ENCODE measurements around the gene ZNF407. TPM values are rescaled to one million over a fixed set of nuclear protein-coding genes. Genes with fewer than 3 reads are reported as not detected.

ZNF407 gene
- polyA plus RNA-seq, 1 experiment = 5.8 TPM

- H3K9me3 ChIP-seq (ENCODE audit: control insufficient read depth, insufficient read depth, low read length) = peaks cover 2% of the 10 kb centered on the region; the same call in 1 of the 2 replicates
- no peaks in the 10 kb centered on the region for H3K27me3 ChIP-seq (ENCODE audit: control insufficient read depth, insufficient read depth, low read length)
- DNase-seq (ENCODE audit: low read depth, low spot score) = no peak
- CTCF ChIA-PET = interaction anchor here (0.6 kb wide), 1 partner anchor 44 kb away, joined by 3 read pairs; no protein-coding TSS in a partner anchor
- TF ChIP-seq CTCF (IDR thresholded peaks at IDR 0.05; ENCODE audit: low read depth, low read length) = no peak
- POLR2A ChIA-PET = no interaction called here
- H3K27ac ChIP-seq (ENCODE audit: low read depth, low read length) = no peak overlapping the region
- no peak overlapping the region for H3K4me3 ChIP-seq (ENCODE audit: low read depth, low read length)
Observed at GRCh38 chr18:74595431-74595830, 2.2 kb upstream of the ZNF407 start.

- POLR2A ChIA-PET = interaction anchor here (1.3 kb wide), 1 partner anchor 13 kb away, joined by 4 read pairs; no protein-coding TSS in a partner anchor
Observed at GRCh38 chr18:74597034-74597661, 522 bp upstream of the ZNF407 start.

GRCh38 chr18:74598350-74599001, 806 bp downstream of the ZNF407 start:
- CTCF ChIA-PET = interaction anchor here (1.0 kb wide), 1 partner anchor 54 kb away, joined by 3 read pairs; no protein-coding TSS in a partner anchor
- no peaks in the 10 kb centered on the region for H3K27me3 ChIP-seq (ENCODE audit: control insufficient read depth, insufficient read depth, low read length)
- H3K4me3 ChIP-seq (ENCODE audit: low read depth, low read length) = peak overlapping the region; percentile 91
- H3K27ac ChIP-seq (ENCODE audit: low read depth, low read length) = peak overlapping the region; percentile 73
- POLR2A ChIA-PET = interaction anchor here (0.6 to 1.3 kb wide), 2 partner anchors 11 to 31 kb away, joined by 4 to 8 read pairs; no protein-coding TSS in a partner anchor
- no peak for DNase-seq (ENCODE audit: low read depth, low spot score)
- TF ChIP-seq CTCF (IDR thresholded peaks at IDR 0.05; ENCODE audit: low read depth, low read length) = peak; percentile 26; the same call in 1 of the 2 replicates
- peaks cover 2% of the 10 kb centered on the region; the same call in 1 of the 2 replicates for H3K9me3 ChIP-seq (ENCODE audit: control insufficient read depth, insufficient read depth, low read length)

More at GRCh38 chr18:74597034-74597661, 522 bp upstream of the ZNF407 start:
- peak overlapping the region; percentile 91 for H3K4me3 ChIP-seq (ENCODE audit: low read depth, low read length)
- peaks cover 2% of the 10 kb centered on the region; the same call in 1 of the 2 replicates for H3K9me3 ChIP-seq (ENCODE audit: control insufficient read depth, insufficient read depth, low read length)
- H3K27ac ChIP-seq (ENCODE audit: low read depth, low read length) = peak overlapping the region; percentile 92
- TF ChIP-seq CTCF (IDR thresholded peaks at IDR 0.05; ENCODE audit: low read depth, low read length) = no peak
- CTCF ChIA-PET = interaction anchor here (0.8 to 1.0 kb wide), 2 partner anchors 45 to 56 kb away, joined by 3 read pairs; no protein-coding TSS in a partner anchor
- H3K27me3 ChIP-seq (ENCODE audit: control insufficient read depth, insufficient read depth, low read length) = no peaks in the 10 kb centered on the region
- no peak for DNase-seq (ENCODE audit: low read depth, low spot score)

- CTCF ChIA-PET = interaction anchor here (0.9 to 1.0 kb wide), 2 partner anchors 10 to 37 kb away, joined by 3 to 5 read pairs; no protein-coding TSS in a partner anchor
- Histone ChIP-seq H3K27me3 (ENCODE audit: control insufficient read depth, insufficient read depth, low read length) (no peaks in the 10 kb centered on the region), H3K4me3 (ENCODE audit: low read depth, low read length) (no peak overlapping the region), H3K9me3 (ENCODE audit: control insufficient read depth, insufficient read depth, low read length) (no peaks in the 10 kb centered on the region), H3K27ac (ENCODE audit: low read depth, low read length) (no peak overlapping the region)
- DNase-seq (ENCODE audit: low read depth, low spot score) = no peak
- TF ChIP-seq CTCF (IDR thresholded peaks at IDR 0.05; ENCODE audit: low read depth, low read length) = peak; percentile 14
- POLR2A ChIA-PET = no interaction called here
Observed at GRCh38 chr18:74604361-74604760, 6.7 kb downstream of the ZNF407 start.

- Histone ChIP-seq H3K4me3 (ENCODE audit: low read depth, low read length) (no peak overlapping the region), H3K27me3 (ENCODE audit: control insufficient read depth, insufficient read depth, low read length) (no peaks in the 10 kb centered on the region), H3K27ac (ENCODE audit: low read depth, low read length) (peak overlapping the region; percentile 39), H3K9me3 (ENCODE audit: control insufficient read depth, insufficient read depth, low read length) (no peaks in the 10 kb centered on the region)
- TF ChIP-seq CTCF (IDR thresholded peaks at IDR 0.05; ENCODE audit: low read depth, low read length) = no peak
- DNase-seq (ENCODE audit: low read depth, low spot score) = no peak
- ChIA-PET CTCF (no interaction called here), POLR2A (no interaction called here)
Observed at GRCh38 chr18:74604774-74605173, 7.1 kb downstream of the ZNF407 start.
